HG02970 (cell line): ENCODE measurements around the gene NWD2.
"Not testable (repeated sequence)": the region's sequence is repeated elsewhere in the genome, so short reads cannot be mapped to it uniquely, and the experiment has no call there.

ENCODE experiments used
- ATAC-seq: cut with Tn5 transposase; IDR thresholded peaks from one replicate; pipeline ENCODE4 v1.9.1; 2021; ENCODE audit warnings: mild to moderate bottlenecking, moderate library complexity, moderate number of reproducible peaks; ENCODE audit not compliant: unreplicated experiment, low FRiP score

NWD2 gene

GRCh38 chr4:37244583-37245390, at the start of gene NWD2:
Gene NWD2 (plus strand): TSS chr4:37244743. CDS start chr4:37245068, 325 bp downstream.
- ATAC-seq: no peak

DNA sequence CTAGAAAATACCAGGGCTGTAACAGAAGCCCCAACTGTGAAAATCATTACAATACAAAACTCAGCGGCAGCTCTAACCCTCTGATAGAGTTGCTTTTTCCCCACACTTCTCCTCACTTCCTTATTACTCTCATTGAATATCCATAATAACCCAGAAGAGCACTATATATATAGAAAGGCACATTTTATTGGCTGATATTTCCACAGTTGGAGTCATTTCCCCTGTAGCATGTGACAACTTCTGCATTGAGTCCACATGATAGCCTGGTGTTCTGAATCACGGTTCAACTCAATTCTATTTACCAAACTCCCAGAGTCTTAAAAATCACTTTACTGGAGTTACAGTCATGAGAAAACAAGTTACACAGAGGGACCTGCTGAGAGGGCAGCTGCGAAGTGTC, 46.6 kb upstream of the NWD2 start:
- no peak for ATAC-seq

DNA sequence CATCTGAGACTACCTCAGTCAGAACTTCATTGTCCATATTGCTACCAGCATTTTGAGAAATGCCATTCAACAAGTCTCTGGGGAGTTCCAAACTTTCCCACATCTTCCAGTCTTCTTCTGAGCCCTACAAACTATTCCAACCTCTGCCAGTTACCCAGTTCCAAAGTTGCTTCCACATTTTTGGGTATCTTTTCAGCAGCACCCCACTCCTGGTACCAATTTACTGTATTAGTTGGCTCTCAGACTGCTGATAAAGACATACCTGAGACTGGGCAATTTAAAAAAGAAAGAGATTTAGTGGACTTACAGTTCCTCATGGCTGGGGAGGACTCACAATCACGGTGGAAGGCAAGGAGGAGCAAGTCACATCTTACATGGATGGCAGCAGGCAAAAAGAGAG, 39.8 kb upstream of the NWD2 start:
- not testable (repeated sequence) for ATAC-seq

DNA sequence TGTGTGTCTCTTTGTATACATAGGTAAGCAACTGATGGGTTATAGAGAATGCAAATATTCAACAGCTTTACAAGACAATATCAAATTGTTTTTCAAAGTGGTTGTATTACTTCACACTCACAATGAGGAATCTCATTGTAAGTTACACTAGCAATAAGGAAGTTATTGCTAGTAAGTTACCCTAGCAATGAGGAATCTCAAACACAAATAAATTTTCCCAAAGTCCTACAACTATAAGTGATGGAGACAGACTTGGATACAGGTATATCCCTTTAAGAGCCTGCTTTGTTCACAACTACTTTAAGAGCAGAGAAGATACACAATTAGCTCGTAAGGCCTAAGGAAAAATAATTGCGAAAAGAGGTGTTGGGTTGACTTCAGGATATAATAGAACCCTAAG, 28.3 kb upstream of the NWD2 start:
- ATAC-seq: no peak

DNA sequence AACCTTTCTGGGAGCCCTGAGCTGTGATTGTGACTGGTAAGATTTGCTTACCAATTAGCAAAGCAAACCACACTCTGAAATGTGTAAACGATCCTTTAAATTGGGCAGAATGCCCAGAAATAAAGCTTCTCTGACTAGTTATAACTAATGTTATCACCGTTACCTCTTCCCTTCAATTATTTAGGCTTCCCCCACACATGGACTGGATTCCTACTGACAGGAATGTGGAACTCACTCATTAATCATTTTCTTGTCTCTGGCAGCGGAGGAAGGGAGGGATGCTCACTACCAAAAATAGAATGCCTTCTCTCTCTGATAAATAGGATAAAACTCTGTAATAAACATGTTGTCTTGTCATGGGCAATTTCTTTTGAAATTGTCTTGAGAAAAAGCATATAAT, 25.3 kb upstream of the NWD2 start:
- no peak for ATAC-seq

DNA sequence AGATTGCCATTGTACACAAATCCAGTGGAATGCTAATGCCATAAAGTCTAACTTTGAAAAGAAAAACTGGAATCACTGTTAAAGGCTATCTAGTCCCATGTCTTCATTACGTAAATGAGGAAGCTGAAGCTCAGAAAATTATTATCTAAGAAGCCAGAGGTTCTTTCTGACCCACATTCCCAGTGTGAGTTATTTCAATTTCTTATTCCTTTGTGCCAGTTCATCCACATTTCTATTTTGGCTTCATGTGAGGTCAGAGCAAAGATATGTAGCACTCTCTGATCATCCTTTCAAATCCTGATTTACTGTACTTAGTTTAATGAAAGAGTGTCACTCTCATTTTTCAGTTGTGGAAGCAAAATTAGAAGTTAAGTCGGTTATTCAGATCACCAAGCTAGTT, 24.6 kb upstream of the NWD2 start:
- no peak for ATAC-seq

- no peak for ATAC-seq
Observed at GRCh38 chr4:37220685-37221084, 23.9 kb upstream of the NWD2 start.

DNA sequence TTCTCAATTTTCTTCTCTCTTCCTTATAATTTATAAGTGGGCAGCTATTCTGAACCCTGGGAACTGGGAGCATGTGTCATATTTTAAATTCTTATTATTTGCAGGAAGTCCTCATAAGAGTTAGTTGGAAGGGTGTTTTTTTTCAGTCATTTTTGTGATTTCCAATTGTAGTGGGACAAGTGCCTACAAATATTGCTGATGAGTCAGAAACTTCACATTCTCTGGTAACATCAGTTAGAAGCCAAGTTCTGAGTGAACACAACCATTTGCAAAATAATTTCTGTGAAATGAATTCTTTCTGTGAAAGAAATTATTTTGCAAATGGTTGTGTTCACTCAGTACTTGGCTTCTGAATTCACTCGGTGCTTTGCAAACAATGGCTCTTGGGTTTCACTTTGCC, 20.8 kb upstream of the NWD2 start:
- ATAC-seq: no peak

DNA sequence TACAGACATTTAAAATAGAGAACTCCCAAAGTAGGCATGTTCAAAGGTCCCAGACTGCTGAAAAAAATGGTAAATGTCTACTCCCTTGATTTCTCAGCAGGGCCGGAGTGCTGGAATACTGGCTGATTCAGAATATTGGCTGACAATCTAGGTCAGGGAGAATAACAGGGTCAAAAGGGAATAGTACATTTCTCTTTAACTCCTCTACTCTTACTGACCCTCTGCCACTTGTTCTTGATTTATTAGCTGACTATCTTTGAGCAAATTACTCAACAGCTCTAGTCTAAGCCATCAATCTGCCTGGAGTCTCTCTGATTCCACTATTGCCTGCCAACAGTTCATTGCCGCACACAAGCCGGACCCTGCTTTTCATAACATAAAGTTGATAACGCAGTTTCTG, 19.7 kb upstream of the NWD2 start:
- no peak for ATAC-seq

GRCh38 chr4:37225778-37226177, 18.8 kb upstream of the NWD2 start:
- ATAC-seq: no peak

- no peak for ATAC-seq
Observed at GRCh38 chr4:37232315-37232714, 12.2 kb upstream of the NWD2 start.

GRCh38 chr4:37236165-37236564, 8.4 kb upstream of the NWD2 start:
- ATAC-seq: no peak

- ATAC-seq: no peak
Observed at GRCh38 chr4:37241647-37242046, 2.9 kb upstream of the NWD2 start.

DNA sequence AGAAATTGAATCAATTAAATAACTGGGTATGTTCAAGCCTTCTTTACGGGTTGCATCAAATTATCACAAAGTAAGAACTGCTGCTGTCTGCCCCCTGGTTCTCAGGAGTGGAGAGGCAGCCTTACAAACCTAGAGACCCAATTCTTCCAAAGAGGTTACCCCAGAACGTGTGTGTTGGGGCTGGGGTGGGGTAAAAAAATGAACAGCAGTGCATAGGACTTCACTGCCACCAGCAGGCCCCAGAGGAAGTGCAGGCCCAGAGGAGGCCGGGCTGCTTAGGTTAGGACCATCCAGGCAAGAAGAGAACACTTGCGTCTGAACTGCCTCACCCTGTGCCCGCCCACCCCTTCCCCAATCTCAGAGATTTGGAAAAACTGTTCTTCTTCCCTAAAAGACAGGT, 1.5 kb upstream of the NWD2 start:
- no peak for ATAC-seq

DNA sequence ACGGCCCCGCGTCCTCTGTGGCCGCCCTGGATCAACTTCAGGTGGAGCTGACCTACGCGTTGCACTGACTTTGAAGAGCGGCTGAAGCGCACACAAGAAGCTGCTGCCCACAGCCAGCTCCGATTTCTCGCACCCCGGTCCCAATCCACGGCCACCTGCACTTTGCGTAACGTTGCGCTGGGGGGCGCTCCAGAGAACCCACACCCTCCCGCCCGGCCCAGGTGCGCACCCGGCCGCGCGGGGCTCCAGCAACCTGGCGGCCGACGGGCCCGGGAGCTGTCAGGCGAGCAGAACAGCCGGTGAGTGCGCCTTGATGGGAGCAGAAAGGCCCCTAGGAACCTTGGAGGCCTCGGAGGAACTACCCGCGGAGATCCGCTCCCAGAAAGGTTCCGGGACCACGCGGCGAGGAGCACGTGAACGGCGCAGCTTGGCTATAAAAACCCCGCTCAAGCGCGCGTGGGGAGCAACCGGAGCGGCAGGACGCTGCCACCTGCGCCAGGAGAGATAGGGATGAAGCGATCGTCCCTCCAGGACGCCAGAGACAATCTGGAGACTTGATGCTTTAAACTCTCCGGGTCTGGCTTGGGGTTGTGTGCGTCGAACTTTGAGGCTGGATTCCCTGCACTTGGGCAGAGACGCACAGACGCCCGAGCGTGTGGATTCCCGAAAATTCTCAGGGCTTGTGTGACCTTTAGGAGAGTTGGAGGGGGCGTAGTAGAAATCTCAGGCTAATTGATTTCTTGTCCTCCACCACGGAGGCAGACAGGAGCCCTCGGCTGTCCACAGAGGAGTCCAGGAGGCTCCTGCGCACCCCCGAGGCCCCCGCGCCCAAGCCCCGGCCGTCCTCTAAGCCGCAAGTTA, 591 bp upstream of the NWD2 start:
- ATAC-seq: no peak

DNA sequence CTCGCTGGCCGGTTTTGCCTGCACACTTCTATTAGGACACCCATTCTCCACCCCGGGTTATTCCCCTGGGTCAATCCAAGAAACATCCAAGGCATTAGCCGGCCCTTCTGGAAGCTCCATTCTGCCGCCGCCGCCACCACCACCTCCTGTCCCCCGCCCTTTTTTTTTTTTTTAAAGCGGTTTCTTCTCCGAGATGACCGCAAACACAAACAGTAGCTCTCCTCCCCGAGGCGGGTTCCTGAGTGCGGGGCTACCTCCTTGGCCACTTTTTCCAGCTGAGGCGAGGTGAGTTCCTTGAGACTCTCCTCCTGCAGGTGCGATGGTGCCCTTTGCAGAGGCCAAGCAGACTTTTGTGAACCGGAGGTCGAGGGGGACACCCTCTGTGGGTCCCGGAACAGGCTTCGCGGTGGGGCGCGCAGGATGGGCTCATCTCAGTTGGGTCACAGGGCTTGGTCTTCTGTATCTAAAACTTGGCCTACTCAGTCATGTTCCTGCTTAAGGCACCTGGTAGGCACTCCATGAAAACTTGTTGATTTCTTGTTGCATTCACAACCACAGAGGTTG, 930 bp downstream of the NWD2 start:
- ATAC-seq: no peak

GRCh38 chr4:37246891-37247290, 2.3 kb downstream of the NWD2 start:
- no peak for ATAC-seq

DNA sequence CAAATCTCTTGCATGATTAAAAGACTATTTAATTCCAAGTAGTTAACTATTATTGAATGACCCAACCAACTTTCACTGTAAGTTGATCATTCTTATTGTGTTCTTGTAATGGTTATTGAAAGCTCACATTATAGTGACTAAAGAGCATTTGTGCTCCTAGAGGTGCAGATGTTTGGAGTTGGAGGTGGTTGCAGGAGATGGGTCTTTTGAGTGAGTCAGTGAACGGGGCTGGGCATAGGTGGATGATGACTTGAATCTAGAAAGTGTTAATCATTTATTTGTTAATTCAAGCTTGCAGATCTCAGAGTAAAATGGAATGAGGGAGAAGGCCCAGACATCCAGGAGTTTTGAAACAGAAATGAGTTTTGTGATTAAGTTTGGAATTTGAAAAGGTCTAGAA, 13.7 kb downstream of the NWD2 start:
- no peak for ATAC-seq

- ATAC-seq: no peak
Observed at GRCh38 chr4:37268319-37268718, 23.8 kb downstream of the NWD2 start.

DNA sequence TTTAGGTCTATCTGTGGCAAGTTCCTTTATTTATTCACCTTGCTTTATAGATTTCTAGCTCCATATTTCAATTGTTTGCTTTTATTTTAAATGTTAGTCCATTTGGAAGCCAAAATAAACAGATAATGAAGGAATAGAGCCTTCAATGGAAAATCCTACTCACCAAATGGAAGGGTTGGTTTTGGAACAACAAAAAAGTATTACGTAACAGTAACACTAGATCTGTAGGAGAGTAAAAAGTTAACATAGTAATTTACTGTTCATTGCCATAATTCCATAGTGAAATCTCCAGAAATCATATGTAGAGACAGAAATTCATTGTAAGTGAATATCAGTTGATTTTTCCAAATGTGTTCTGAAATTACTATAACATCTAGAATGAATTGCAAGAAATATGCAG, 34.6 kb downstream of the NWD2 start:
- no peak for ATAC-seq

DNA sequence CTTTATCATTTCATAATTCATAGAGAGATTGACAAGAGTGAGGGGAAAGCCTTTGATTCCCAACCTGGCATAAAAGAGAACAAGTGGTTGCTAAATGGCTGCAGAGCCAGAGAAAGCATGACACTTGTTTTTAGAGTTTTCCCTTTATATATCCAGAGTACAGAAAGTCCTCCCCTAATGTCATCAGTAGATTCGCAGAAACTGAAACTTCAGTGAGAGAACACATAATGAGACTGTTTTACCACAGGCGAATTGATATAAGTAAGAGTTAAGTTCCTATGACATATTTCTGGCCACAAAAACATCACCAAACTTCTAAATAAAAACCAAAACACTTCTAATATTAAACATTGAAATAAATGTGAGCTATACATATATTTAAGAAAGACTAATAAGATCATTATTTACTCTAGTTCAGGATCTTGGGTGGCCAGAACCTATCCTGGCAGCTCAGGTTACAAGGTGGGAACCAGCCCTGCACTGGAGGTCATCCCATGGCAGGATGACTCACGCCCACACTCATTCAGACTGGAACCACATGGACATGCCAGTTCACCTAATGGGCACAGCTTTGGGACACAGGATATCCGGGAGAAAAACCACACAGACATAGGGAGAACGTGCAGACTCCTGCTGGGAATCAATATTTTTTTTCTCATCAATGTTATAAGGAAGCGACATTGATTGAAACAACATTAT, 35.5 kb downstream of the NWD2 start:
- ATAC-seq: no peak
